ENCODE data around the gene GAL3ST1. TPM values are rescaled to one million over a fixed set of nuclear protein-coding genes. Genes with fewer than 3 reads are reported as not detected.

The GAL3ST1 gene
- polyA plus RNA-seq, 1 of the 3 experiments (the other 2 are of a cell fraction): not detected

DNA sequence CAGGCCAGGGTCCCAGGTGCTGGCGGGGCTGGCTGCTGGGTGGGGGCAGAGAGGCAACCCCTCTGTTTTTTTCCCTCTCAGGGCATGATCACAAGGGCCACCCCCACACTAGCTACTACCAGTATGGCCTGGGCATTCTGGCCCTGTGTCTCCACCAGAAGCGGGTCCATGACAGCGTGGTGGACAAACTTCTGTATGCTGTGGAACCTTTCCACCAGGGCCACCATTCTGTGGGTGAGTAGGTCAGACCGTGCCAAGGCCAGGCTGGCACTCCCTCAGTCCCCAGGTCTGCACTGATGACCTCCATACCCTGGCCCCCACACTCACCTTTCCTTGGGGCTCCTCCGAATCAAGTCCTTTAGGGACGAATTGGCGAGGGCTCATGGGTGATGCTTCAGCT lies 39.8 kb upstream of the GAL3ST1 start:
- H3K79me2 ChIP-seq (ENCODE audit: insufficient read depth): no peaks in the 10 kb centered on the region
- 0 out of 4 replicates have a peak, but pooled peaks cover 0 to 2% of the 10 kb centered on the region in 2 experiments for H3K4me1 ChIP-seq (ENCODE audit: control insufficient read depth in 1 of 2, insufficient read depth in 2 of 2, low read depth in 1 of 2, low read length in 1 of 2)
- no peak overlapping the region for H3K4me2 ChIP-seq
- no peaks in the 10 kb centered on the region for H4K20me1 ChIP-seq (ENCODE audit: insufficient read depth)
- no peaks in the 10 kb centered on the region for H3K36me3 ChIP-seq (replicated peaks in 1 of 2; ENCODE audit: control insufficient read depth in 1 of 2, insufficient read depth in 2 of 2, low read length in 1 of 2)
- no peaks in the 10 kb centered on the region for H3K9me3 ChIP-seq
- no peak for DNase-seq
- H3K9ac ChIP-seq: no peak overlapping the region
- H3K27me3 ChIP-seq (ENCODE audit: insufficient read depth): no peaks in the 10 kb centered on the region
- no peak overlapping the region for H3K4me3 ChIP-seq (ENCODE audit: low read depth in 2 of 2, low read length in 1 of 2)
- no peak overlapping the region for H2AFZ ChIP-seq (ENCODE audit: low read depth)
- no peaks in the 10 kb centered on the region for H3F3A ChIP-seq (replicated peaks; ENCODE audit: insufficient read depth)
- H3K9me2 ChIP-seq: no peaks in the 10 kb centered on the region
- ChIA-PET POLR2A (no interaction called here), CTCF (interaction anchor here (0.7 to 3.9 kb wide), 2 partner anchors 20 to 141 kb away, joined by 3 to 13 read pairs; no protein-coding TSS in a partner anchor)
- 88% methylated on average over 7 of the region's 7 CpGs for WGBS (ENCODE audit: low lambda C conversion rate)
- no peak for TF ChIP-seq FOXM1 (IDR thresholded peaks at IDR 0.05; ENCODE audit: low read depth)
- no peak for TF ChIP-seq PBX3 (IDR thresholded peaks at IDR 0.05)
- no peak for TF ChIP-seq ZBTB33 (IDR thresholded peaks at IDR 0.05; ENCODE audit: borderline replicate concordance, low read depth)
- TF ChIP-seq NFIC (IDR thresholded peaks at IDR 0.05; ENCODE audit: borderline replicate concordance): no peak
- no peak for TF ChIP-seq MXI1 (IDR thresholded peaks at IDR 0.05; ENCODE audit: low read depth, low read length)
- TF ChIP-seq, protein P1, sequence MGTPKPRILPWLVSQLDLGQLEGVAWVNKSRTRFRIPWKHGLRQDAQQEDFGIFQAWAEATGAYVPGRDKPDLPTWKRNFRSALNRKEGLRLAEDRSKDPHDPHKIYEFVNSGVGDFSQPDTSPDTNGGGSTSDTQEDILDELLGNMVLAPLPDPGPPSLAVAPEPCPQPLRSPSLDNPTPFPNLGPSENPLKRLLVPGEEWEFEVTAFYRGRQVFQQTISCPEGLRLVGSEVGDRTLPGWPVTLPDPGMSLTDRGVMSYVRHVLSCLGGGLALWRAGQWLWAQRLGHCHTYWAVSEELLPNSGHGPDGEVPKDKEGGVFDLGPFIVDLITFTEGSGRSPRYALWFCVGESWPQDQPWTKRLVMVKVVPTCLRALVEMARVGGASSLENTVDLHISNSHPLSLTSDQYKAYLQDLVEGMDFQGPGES (IDR thresholded peaks at IDR 0.05; ENCODE audit: low read depth, low read length): no peak
- no peak for TF ChIP-seq MEF2A (IDR thresholded peaks at IDR 0.05; ENCODE audit: borderline replicate concordance, low read depth)
- no peak for TF ChIP-seq JUND (IDR thresholded peaks at IDR 0.05)
- TF ChIP-seq CTCF (IDR thresholded peaks at IDR 0.05): no peak
- no peak for TF ChIP-seq RXRA (IDR thresholded peaks at IDR 0.05; ENCODE audit: borderline replicate concordance, low read depth)
- TF ChIP-seq NRF1 (IDR thresholded peaks at IDR 0.05; ENCODE audit: low read depth, low read length): no peak
- TF ChIP-seq EP300 (IDR thresholded peaks at IDR 0.05; ENCODE audit: borderline replicate concordance in 1 of 2, low read depth in 1 of 2, low read length in 1 of 2): no peak
- no peak for TF ChIP-seq CHD2 (IDR thresholded peaks at IDR 0.05; ENCODE audit: low read length, partially characterized antibody)
- no peak for TF ChIP-seq REST (IDR thresholded peaks at IDR 0.05; ENCODE audit: low read depth, low read length)
- TF ChIP-seq GABPA (IDR thresholded peaks at IDR 0.05; ENCODE audit: low read depth): no peak
- TF ChIP-seq FOXJ3 (CRISPR knock-in tag; IDR thresholded peaks at IDR 0.05): no peak
- no peak for TF ChIP-seq SMC3 (IDR thresholded peaks at IDR 0.05; ENCODE audit: low read depth, low read length)
- TF ChIP-seq SIN3A (IDR thresholded peaks at IDR 0.05; ENCODE audit: borderline replicate concordance, low read depth, low read length): no peak
- no peak for TF ChIP-seq GATA2 (CRISPR knock-in tag; IDR thresholded peaks at IDR 0.05)
- no peak overlapping the region for H3K27ac ChIP-seq (ENCODE audit: low read depth in 2 of 2, low read length in 1 of 2)
